ACHN (cell line): ENCODE results near the gene CRBN.

Experiments
- DNase-seq: peaks from one replicate; pipeline ENCODE4 v3.0.0-alpha.2; 2015
- in situ Hi-C: cut with HindIII; loops from 2 replicates; pipeline ENCODE4 v1.10.0; 2017; ENCODE audit warnings: low sequenced_read_pairs, low pct_ligation_motif_present, low pct_unique_long_range_greater_than_20kb

CRBN gene

DNA sequence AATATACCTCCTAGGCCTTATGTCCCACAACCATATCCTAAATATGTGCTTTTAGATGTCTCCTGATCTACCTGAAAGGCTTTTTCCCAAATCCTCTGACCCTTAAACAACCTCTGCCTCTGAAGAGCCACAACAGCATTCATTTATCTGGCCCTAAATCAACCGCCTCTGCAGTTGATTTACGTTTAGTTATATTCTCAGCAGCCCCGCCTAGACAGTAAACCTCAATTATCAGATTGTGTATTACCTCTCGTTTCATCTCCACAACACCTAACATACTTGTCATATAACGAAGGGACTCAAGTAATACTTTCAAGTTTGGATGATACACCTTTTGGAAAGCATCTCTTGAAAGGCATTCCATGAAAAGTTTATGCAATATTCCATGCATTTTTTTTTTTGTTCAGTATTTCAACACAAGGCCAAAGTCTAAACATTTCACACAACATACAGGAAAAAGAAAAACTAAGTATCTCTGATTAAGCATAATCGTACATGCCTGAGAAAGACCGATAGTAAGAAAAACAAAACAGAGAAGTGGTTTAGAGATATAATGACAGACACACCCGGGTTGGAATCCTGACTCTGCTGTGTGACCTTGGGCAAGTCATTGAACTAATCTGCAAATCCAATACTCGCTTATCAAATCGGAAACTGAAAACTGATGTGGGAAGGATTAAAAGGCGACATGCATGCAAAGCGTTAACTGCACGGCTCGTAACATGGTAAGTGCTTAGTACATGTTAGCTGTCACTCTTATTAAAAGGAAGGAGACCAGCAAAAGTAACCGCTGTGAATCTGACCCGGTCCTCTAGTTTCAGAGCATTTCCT lies 778 bp downstream of the CRBN start:
- DNase-seq = no peak
- in situ Hi-C loops = no loop called here

DNA sequence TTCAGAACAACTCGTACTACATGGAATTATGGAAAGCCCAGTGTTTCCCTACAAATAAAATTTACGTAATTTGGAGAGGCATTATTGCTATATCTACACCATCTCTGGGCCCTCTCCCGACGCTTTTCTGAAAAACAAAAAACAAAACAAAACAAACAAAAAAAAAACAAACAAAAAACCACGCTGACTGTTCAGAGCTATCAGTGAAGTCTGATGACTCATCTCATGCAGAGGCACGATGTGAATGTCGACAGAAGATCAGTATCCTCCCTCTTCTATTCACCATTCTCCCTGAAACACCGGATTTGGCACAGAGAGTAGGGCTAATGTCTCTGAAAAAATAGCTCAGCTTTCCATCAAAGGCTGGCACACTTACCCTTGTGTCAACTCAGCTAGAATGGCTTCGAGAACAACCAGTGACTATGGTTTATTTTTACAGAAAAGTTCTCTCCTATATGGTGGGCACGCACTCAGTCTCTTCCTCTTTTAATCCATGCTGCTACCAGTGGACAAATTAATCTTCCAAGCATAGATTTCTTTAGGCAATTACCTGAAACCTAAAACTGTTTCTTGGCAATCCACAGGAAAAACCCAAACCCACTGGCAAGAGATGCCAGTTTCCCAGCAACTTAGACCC lies 1.5 kb downstream of the CRBN start:
- in situ Hi-C loops = no loop called here
- peak; percentile 10 for DNase-seq

DNA sequence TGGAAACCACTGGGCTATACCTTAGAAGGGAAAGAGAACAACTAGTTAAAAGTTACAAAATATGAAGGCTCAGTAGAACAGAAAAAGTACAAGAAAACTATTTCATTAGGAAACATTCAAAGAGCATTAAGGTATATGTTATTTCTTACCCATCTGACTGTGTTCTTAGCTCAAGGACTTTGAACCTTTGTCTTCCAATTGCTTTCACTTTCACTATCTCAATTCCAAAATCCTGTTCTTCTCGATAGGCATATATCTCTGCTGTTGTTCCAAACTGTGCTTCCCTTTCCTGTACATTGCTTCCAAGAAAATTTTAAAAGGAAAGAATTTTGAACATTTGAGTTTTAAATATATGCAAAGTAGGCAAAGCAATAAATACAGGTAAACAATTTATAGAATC lies 6.9 kb downstream of the CRBN start:
- peak; percentile 43 for DNase-seq
- in situ Hi-C loops = no loop called here

DNA sequence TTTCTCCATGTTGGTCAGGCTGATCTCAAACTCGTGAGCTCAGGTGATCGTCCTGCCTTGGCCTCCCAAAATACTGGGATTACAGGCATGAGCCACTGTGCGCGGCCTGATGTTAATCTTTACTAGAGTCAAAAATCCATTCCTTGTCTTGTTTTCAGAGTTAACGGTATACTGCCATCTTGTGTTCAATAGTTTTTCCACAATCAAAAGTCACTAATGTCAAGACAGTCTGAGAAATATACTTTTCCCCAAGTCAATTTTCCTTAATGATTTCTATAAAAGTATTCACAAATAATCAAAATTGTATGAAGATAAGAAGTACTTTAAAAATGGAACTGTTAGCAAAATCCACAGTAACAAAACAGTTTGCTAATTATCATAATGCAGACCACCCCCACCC lies 8.5 kb downstream of the CRBN start:
- in situ Hi-C loops = no loop called here
- DNase-seq = peak; percentile 31

DNA sequence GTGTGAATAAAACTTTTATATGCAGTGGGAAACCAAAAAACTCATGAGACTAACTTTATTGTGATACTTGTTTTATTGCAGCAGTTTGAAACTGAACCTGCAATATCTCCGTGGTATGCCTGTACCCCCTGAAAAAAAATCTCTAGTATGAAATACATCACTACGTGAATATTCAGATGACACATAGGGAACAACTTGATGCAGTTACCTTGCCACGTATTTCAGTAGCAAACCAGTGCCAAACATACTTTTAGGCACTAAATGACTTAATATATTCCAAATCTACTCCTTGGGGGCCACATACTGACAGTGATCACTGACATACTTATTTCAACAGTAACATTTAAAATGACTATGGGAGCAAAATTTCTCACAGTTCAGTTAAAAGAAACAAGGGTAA lies 13.8 kb downstream of the CRBN start:
- in situ Hi-C loops = no loop called here
- no peak for DNase-seq

DNA sequence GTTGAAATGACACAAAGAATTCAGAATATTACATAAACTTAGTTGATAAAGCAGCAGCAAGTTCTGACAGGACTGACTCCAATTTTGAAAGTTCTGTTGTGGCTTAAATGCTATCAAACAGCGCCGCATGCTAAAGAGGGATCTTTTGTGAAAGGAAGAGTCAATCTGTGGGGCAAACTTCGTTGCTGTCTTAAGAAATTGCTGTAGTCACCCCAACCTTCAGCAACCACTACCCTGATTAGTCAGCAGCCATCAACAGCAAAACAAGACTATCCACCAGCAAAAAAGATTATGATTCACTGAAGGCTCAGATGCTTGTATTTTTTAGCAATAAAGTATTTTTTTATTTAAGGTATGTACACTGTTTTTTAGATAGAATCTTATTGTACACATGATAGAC lies 14.2 kb downstream of the CRBN start:
- DNase-seq = no peak
- in situ Hi-C loops = no loop called here

DNA sequence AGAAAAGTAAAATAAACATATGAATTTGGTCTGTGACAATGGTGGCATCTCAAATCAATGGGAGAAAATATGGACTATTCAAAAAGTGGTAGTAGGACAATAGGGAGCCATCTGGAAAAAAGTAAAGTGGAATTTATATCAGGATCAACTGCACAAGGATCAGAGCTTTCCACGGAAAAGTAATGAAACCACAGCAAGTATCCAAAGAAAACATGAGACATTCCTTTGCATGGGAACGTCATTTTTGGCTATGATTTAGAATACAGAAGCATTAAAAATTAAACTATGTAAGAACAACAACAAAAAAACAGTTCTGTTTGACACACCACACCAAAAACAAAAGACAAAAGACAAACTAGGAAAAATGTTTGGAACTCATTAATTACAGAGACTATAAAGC lies 18.7 kb downstream of the CRBN start:
- no peak for DNase-seq
- in situ Hi-C loops = no loop called here

DNA sequence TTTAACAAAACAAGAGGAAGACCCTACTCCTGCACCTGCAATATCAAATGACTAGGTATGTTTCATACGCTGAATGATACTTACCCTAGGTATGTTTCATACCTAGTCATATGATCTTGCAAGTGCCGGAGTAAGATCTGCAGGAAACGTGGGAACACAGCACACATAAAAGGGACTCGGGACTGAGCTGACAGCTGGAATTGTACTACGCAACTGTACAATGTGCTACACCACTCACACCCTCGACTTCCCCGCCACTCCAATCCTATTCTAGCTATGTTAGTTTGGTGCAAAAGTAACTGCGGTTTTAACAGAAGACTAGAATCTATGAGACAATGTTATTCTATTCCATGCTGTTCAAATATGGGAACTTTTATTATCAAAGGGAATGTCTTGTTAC lies 22.0 kb downstream of the CRBN start:
- in situ Hi-C loops = no loop called here
- no peak for DNase-seq

DNA sequence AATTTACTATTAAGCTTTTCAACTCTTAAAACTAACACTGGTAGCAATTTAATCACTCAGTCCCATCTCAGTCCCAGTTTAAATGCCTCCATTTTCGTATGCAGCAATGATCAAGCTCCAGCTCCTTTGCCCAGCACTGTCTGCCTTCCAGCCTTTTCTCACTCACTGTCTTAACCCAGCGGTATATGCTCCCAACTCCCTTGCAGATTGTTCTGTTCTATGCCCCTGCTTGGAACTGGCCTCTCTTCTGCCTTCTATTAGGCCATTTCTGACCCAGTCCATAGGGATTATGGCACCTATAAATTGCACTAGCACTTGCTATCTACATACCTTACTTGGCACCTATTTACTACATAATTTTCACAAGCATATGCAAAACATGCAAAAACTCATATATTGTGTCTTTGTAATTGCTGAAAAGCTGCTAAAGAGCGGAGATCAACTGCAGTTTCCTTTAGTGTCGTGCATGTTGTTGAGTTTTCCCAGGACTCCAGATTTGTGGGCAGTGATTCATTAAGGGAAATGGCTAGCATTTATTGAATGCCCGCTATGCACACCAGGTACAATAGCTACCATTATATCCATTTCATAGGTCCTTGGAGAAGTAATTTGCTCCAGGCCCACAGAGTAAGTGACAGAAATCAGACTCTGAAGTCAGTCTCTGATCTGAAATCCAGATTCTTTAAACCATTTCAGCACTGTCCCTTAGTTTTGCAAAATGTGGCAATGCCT lies 24.4 kb downstream of the CRBN start:
- DNase-seq = no peak
- in situ Hi-C loops = no loop called here

DNA sequence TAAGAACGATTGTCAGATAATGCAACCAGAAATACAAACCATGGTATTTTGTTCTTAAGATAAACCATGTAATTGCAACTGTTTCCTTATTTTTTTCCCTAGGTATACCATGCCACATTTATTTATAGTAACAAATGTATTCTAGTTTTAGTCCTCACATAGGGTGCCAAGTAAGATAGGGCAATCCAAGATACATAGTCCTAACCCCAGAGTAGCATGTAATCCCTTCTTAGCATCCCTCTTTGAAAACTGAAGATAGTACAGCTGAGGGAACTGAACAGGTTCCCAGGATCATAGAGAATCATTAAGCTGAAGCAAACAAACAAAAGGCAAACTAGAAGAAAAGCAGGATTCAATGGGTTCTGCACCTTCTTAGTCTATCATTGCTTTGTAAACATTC lies 28.0 kb downstream of the CRBN start:
- no peak for DNase-seq
- in situ Hi-C loops = no loop called here

DNA sequence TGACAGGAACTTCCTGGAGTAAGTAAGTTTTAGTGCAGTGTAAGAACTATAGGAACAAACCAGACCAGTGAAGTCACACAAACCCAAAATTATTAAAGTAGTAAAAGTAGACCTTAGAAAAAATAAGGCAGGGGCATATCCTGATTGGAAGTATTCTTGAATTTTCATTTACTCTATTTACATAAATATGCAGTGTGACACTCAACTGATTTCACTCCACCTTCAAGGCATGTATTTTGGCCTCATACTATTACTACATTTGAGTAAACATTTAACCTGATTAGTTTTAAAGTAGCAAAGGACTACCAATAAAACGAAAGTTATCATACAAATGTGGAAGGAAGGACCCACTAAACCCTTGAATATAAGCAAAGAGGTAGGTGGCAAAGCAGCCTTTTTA lies 29.9 kb downstream of the CRBN start:
- DNase-seq = no peak
- in situ Hi-C loops = no loop called here

DNA sequence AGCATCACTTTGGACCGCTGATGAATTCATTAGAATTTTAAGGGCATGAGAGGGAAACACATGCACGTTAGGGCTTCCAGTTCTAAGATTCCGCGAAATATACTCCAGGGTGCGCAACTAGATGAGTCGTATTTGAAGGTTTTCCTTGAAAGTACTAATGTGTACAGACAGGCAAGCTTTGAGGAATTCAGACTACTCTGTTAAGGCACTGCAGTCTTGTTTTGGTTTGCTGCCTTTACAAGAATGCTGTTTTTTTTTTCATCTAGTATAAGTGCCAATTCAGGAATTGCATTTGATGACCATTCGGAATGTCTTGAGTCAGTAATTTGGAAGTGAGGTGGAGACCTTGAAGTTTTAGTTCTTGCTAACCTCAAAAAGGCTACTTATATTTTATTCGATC lies 33.7 kb downstream of the CRBN start:
- DNase-seq = no peak
- in situ Hi-C loops = no loop called here

DNA sequence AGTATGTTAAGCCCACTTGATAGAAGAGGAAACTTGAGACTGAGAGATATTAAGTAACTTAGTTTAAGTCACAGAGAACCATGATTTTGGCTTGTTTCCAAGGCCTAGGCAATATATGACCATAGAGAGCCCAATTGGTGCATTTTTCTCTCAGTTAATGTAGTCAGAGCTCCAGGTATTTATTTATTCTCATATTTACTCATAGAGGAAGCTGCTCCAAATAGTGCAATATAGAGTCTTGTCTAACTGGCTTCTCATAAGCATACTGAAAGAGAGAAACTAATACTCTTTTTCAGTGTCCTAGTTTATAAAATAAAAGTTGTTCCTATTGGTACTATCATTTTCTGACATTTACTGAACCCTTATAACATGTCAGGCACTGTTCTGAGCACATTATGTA lies 37.6 kb downstream of the CRBN start:
- DNase-seq = no peak

DNA sequence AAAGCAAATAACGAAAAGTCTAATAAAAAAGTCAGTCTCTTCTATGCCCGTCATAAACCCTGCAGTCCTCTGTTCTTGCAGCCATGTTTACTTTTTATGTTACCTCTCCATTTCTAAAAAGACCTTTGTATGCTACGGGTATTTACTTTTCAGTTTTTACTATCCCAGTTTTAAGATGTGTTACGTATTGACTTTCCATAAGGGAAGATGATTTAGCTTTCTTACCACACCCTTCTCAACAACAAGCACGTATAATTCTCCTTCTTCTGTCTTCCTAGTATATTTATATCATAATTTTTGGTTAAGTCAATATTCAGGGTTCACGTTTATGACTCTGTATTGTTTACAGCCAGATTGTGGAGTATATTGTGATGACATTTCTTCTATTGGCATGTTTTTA lies 42.0 kb downstream of the CRBN start:
- in situ Hi-C loops = no loop called here
- DNase-seq = no peak

More for the DNA sequence above, 37.6 kb downstream of the CRBN start:
- in situ Hi-C loops = no loop called here

DNA sequence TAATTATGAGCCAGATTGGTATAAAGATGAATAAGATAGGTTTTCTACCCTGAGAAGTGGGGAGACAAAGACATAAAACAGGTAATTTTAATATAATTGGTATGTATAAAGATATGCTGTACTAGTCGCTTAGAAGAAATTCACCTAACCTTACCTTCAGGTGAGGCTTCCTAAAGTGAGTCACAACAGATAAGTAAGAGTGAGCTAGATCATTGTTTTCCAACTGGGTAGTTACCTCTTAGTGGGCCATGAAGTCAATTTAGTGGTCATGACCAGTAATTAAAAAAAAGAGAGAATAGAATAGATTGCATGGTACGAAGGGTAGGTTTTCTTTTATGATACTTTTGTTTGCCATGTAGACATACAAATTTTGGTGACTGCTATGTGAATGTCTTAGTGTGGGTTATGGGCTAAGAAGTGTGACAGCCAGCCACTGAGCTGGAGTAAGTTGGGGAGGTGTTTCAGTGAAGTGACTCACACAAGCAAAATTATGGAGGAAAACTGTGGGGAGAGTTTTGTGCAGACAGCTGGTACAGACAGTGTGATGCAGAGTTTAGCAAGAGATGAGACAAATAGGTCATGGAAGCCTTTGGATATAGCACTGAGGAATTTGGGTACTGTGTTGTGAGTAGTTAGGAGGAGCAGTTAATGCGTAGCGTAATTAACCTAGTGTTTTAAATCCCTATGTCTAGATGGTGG lies 44.6 kb downstream of the CRBN start:
- in situ Hi-C loops = no loop called here
- DNase-seq = no peak

DNA sequence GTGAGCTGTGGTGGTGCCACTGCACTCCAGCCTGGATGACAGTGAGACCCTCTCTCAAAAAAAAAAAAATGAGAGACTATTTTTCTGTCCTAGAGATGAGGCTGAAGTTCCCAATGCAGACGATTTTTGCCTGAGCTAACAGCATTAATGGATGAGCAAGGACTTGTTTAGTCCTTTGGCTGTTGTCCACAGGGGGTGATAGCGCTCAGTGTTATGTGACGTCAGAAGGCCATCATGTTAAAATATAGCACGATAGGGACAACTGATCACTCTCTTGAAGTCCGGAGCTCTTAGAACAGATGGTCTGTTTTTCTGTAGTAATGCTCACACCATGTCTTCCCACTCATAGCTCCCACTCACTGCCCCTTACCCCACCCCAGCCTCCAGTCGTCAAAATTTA lies 46.0 kb downstream of the CRBN start:
- no peak for DNase-seq
- in situ Hi-C loops = no loop called here

DNA sequence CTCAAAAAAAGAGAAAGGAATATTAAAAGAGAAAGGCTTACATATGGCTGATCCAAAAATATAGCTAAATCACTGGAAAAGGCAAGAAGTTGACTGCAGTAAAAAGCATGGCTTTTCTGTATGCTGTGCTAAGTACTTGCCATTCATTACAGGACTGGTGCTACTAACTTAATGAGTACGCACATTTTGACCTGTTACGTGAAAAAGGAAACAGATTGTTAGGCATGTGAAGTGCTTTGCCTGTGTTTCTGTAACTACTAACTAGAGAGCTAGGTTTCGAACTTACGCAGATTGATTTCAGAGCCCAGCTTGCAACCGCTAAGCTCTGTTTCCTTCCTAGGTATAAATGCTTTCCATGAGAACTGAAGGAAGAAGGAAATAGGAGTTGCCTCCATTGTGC lies 49.9 kb downstream of the CRBN start:
- in situ Hi-C loops = no loop called here
- DNase-seq = no peak

DNA sequence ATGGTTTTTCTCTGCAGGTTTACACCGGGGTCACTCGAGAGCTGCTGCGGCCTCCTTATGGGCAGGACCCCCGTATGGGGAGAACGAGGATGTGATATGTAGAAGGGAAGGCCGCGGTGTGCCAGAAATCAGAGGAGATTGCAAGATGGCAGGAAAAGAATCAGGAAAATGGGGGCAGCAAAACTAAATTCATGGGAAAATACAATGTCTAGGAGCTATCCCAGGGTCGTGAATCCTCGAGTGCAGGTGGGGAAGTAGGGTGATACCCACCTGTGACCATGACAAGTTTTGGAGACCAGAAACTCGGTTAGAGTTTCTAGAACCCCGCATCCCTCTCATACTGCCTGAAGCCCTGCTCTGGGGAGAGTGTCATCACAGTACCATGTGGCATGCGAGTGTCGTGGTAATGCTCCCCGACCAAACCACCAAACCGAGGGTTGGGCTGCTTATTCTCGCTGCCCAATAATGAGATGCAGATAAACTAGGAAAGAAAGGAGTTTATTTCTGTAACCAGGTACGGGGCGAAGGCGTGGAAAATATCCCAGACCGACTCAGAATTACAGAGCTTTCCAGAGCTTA lies 52.0 kb downstream of the CRBN start:
- in situ Hi-C loops = no loop called here
- peak; percentile 7 for DNase-seq
